Ishikawa (cell line): ENCODE data around the gene PTP4A2.
A peak's percentile ranks its signal among the peaks of the same experiment; 100 is the strongest.

Experiments used
- CEBPB ChIP-seq: IDR thresholded peaks from 2 replicates; pipeline ENCODE4 v1.6.1; 2012
- CREB1 ChIP-seq: IDR thresholded peaks from 2 replicates; pipeline ENCODE4 v1.6.1; 2012; ENCODE audit warnings: low read depth
- EGR1 ChIP-seq: IDR thresholded peaks from 2 replicates; pipeline ENCODE4 v1.6.1; 2012
- EP300 ChIP-seq: IDR thresholded peaks from 2 replicates; pipeline ENCODE4 v1.6.1; 2012; ENCODE audit warnings: borderline replicate concordance
- FOXM1 ChIP-seq: IDR thresholded peaks from 2 replicates; pipeline ENCODE4 v1.6.1; 2012; ENCODE audit warnings: low read depth, borderline replicate concordance
- NFIC ChIP-seq: IDR thresholded peaks from 2 replicates; pipeline ENCODE4 v1.6.1; 2012
- RAD21 ChIP-seq: IDR thresholded peaks from 2 replicates; pipeline ENCODE4 v1.6.1; 2012; ENCODE audit warnings: low read depth
- REST ChIP-seq: IDR thresholded peaks from 2 replicates; pipeline ENCODE4 v1.6.1; 2012; ENCODE audit warnings: low read depth, mild to moderate bottlenecking
- TAF1 ChIP-seq: IDR thresholded peaks from 2 replicates; pipeline ENCODE4 v1.6.1; 2012; ENCODE audit warnings: low read depth, mild to moderate bottlenecking
- TCF12 ChIP-seq: IDR thresholded peaks from 2 replicates; pipeline ENCODE4 v1.6.1; 2012; ENCODE audit warnings: low read depth
- TEAD4 ChIP-seq: IDR thresholded peaks from 2 replicates; pipeline ENCODE4 v1.6.1; 2012
- USF1 ChIP-seq: IDR thresholded peaks from 2 replicates; pipeline ENCODE4 v1.6.1; 2012
- YY1 ChIP-seq: IDR thresholded peaks from 2 replicates; pipeline ENCODE4 v1.6.1; 2012; ENCODE audit warnings: low read depth
- ZBTB7A ChIP-seq: IDR thresholded peaks from 2 replicates; pipeline ENCODE4 v1.6.1; 2012; ENCODE audit warnings: low read depth
- TF ChIP-seq, protein P1 (sequence below): IDR thresholded peaks from 2 replicates; pipeline ENCODE4 v1.6.1; 2012

The PTP4A2 gene

DNA sequence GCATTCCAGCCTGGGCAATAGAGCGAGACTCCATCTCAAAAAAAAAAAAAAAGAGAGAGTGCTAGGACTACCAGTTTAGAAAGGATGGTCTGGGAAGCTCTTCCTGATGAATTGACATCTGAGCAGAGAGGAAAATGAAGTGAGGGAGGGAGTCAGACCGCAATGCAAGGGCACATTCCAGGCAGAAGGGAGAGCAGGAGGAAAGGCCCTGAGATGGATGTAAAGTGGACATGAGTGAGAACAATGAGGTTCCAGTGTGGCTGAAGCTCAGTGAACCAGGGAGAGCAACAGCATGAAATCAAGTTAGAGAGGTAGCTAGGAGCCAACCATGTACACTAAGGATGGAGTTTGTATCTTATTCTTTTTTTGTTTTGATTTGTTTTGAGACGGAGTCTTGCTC, 66.5 kb downstream of the PTP4A2 start:
- TF ChIP-seq TEAD4, result 0 out of 2 replicates have a peak, but pooled peaks have one; percentile 22
- TF ChIP-seq EP300, result no peak

DNA sequence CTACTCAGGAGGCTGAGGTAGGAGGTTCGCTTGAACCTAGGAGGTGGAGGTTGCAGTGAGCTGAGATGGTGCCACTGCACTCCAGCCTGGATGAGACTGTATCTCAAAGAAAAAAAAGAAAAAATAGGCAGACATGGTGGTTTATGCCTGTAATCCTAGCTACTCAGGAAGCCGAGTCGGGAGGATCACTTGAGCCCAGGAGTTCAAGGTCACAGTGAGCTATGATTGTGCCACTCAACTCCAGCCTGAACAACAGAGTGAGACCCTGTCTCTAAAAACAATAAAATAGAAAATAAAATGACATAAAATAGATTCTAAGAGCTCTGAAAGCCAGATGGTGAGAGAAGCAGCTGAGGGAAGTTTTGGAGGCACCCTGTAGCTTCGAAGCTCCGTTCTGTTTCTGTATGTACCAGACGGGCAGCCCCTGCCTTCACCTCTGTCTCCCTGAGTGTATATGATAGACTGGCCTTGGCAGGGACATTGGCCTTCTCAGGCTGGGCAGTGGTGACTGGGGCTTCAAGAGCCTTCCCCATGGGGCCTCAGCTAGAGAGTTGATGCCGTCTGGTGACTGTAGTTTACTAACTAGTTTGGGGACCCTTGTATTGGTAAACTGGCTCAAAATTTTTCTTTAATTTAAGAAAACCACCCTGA, 68.0 kb downstream of the PTP4A2 start:
- TF ChIP-seq USF1, result no peak
- no peak for TF ChIP-seq TCF12
- TF ChIP-seq ZBTB7A, result no peak
- TF ChIP-seq FOXM1, result no peak
- no peak for TF ChIP-seq TAF1
- TF ChIP-seq EGR1, result no peak
- TF ChIP-seq TEAD4, result no peak
- no peak for TF ChIP-seq YY1
- TF ChIP-seq EP300, result no peak
- no peak for TF ChIP-seq NFIC
- no peak for TF ChIP-seq REST
- TF ChIP-seq CREB1, result no peak
- TF ChIP-seq RAD21, result no peak
- TF ChIP-seq, protein P1, sequence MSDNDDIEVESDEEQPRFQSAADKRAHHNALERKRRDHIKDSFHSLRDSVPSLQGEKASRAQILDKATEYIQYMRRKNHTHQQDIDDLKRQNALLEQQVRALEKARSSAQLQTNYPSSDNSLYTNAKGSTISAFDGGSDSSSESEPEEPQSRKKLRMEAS, result no peak
- TF ChIP-seq CEBPB, result no peak

GRCh38 chr1:31869449-31869848, 68.7 kb downstream of the PTP4A2 start:
- no peak for TF ChIP-seq TEAD4
- TF ChIP-seq EGR1, result no peak
- no peak for TF ChIP-seq FOXM1
- TF ChIP-seq NFIC, result no peak

DNA sequence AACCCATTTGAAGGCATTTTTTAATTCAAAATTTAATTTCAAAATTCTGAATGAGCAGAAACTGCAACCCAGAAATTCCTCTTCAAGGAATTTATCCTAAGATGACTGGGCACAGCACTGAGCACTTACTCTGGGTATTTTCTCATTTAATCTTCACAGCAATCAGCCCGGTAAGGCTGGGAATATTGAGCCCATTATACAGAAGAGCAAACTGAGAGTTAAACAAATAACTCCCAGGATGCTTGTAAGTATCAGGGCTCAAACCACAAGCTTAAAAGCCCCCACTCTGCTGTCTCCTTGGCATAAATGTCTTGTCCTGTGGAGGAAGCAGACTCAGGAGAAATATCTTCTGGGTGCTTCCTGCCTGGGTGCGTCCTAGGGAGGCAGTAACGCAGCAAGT, 69.3 kb downstream of the PTP4A2 start:
- TF ChIP-seq USF1 (no peak), CREB1 (no peak), ZBTB7A (no peak), CEBPB (no peak), TAF1 (no peak)

GRCh38 chr1:31867546-31867945, 70.6 kb downstream of the PTP4A2 start:
- TF ChIP-seq FOXM1 (no peak), REST (no peak), CREB1 (no peak), TCF12 (no peak), USF1 (no peak), CEBPB (no peak), TAF1 (no peak), EGR1 (no peak), NFIC (no peak), YY1 (no peak), RAD21 (no peak)
- TF ChIP-seq, protein P1, result no peak

DNA sequence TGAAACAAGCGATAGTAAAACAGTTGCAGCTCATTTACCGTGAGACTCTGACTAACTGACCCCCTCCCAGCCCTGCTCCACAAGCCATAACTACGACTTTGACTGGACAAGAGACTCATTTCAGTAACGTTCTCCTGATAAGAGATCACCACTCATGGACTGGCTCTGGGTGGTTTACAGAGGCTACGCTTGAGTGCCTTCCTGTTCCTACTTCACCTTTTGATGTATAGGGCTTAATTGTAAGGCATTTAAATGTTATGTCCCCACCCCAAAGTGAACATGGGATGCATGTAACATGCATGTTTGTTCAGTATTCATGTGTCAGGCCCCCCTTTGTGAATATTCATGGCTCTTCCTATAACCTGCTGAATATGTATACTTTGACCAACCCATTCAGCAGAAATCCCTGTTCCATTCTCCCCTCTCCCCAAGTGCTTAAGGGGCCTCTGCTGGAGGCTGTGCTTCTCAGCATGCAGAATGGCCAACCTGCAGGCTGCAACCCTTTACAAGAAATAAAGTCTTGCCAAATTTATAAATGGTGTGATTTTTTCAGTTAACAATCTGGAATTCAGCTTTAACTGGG, 71.6 kb downstream of the PTP4A2 start:
- TF ChIP-seq CEBPB (no peak), TCF12 (no peak), EGR1 (no peak), TEAD4 (no peak), EP300 (no peak), CREB1 (no peak), TAF1 (no peak), RAD21 (no peak), USF1 (no peak), YY1 (no peak), REST (no peak), ZBTB7A (no peak), NFIC (no peak), FOXM1 (no peak)
- TF ChIP-seq, protein P1, result no peak
